ENCODE measurements around the gene CNGB1.

CNGB1 gene

GRCh38 chr16:57998486-57998885 is 27.6 kb upstream of the CNGB1 start:
- no peak for TF ChIP-seq MAX (IDR thresholded peaks at IDR 0.05)
- no peak for TF ChIP-seq YY1 (IDR thresholded peaks at IDR 0.05; ENCODE audit: low read depth)
- TF ChIP-seq NFIC (IDR thresholded peaks at IDR 0.05) = no peak
- TF ChIP-seq FOXM1 (IDR thresholded peaks at IDR 0.05; ENCODE audit: borderline replicate concordance, low read depth) = no peak
- TF ChIP-seq USF1 (IDR thresholded peaks at IDR 0.05) = no peak
- TF ChIP-seq TEAD4 (IDR thresholded peaks at IDR 0.05) = no peak
- no peak for TF ChIP-seq EGR1 (IDR thresholded peaks at IDR 0.05)
- TF ChIP-seq EP300 (IDR thresholded peaks at IDR 0.05; ENCODE audit: borderline replicate concordance) = no peak
- no peak for TF ChIP-seq RAD21 (IDR thresholded peaks at IDR 0.05; ENCODE audit: low read depth)

- no peak for TF ChIP-seq TCF12 (IDR thresholded peaks at IDR 0.05; ENCODE audit: low read depth)
- no peak for TF ChIP-seq RAD21 (IDR thresholded peaks at IDR 0.05; ENCODE audit: low read depth)
- no peak for TF ChIP-seq ZBTB7A (IDR thresholded peaks at IDR 0.05; ENCODE audit: low read depth)
- no peak for TF ChIP-seq NFIC (IDR thresholded peaks at IDR 0.05)
- TF ChIP-seq EP300 (IDR thresholded peaks at IDR 0.05; ENCODE audit: borderline replicate concordance) = no peak
- no peak for TF ChIP-seq TEAD4 (IDR thresholded peaks at IDR 0.05)
- no peak for TF ChIP-seq FOXM1 (IDR thresholded peaks at IDR 0.05; ENCODE audit: borderline replicate concordance, low read depth)
- no peak for TF ChIP-seq EGR1 (IDR thresholded peaks at IDR 0.05)
- TF ChIP-seq YY1 (IDR thresholded peaks at IDR 0.05; ENCODE audit: low read depth) = no peak
- TF ChIP-seq, protein P1, sequence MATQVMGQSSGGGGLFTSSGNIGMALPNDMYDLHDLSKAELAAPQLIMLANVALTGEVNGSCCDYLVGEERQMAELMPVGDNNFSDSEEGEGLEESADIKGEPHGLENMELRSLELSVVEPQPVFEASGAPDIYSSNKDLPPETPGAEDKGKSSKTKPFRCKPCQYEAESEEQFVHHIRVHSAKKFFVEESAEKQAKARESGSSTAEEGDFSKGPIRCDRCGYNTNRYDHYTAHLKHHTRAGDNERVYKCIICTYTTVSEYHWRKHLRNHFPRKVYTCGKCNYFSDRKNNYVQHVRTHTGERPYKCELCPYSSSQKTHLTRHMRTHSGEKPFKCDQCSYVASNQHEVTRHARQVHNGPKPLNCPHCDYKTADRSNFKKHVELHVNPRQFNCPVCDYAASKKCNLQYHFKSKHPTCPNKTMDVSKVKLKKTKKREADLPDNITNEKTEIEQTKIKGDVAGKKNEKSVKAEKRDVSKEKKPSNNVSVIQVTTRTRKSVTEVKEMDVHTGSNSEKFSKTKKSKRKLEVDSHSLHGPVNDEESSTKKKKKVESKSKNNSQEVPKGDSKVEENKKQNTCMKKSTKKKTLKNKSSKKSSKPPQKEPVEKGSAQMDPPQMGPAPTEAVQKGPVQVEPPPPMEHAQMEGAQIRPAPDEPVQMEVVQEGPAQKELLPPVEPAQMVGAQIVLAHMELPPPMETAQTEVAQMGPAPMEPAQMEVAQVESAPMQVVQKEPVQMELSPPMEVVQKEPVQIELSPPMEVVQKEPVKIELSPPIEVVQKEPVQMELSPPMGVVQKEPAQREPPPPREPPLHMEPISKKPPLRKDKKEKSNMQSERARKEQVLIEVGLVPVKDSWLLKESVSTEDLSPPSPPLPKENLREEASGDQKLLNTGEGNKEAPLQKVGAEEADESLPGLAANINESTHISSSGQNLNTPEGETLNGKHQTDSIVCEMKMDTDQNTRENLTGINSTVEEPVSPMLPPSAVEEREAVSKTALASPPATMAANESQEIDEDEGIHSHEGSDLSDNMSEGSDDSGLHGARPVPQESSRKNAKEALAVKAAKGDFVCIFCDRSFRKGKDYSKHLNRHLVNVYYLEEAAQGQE (IDR thresholded peaks at IDR 0.05; ENCODE audit: low read depth) = no peak
- TF ChIP-seq CREB1 (IDR thresholded peaks at IDR 0.05; ENCODE audit: low read depth) = no peak
- TF ChIP-seq USF1 (IDR thresholded peaks at IDR 0.05) = no peak
- no peak for TF ChIP-seq TAF1 (IDR thresholded peaks at IDR 0.05; ENCODE audit: low read depth)
- TF ChIP-seq CEBPB (IDR thresholded peaks at IDR 0.05) = no peak
These were observed 26.8 kb upstream of the CNGB1 start for GRCh38 chr16:57997528-57998265.

GRCh38 chr16:57997176-57997527 is 26.2 kb upstream of the CNGB1 start:
- TF ChIP-seq ZBTB7A (IDR thresholded peaks at IDR 0.05; ENCODE audit: low read depth) = no peak
- TF ChIP-seq CEBPB (IDR thresholded peaks at IDR 0.05) = no peak
- TF ChIP-seq CREB1 (IDR thresholded peaks at IDR 0.05; ENCODE audit: low read depth) = no peak
- TF ChIP-seq, protein P1 (IDR thresholded peaks at IDR 0.05; ENCODE audit: low read depth) = no peak

- no peak for TF ChIP-seq RAD21 (IDR thresholded peaks at IDR 0.05; ENCODE audit: low read depth)
These were observed 25.7 kb upstream of the CNGB1 start for GRCh38 chr16:57996406-57997175.

- TF ChIP-seq TCF12 (IDR thresholded peaks at IDR 0.05; ENCODE audit: low read depth) = no peak
- TF ChIP-seq, protein P1 (IDR thresholded peaks at IDR 0.05; ENCODE audit: low read depth) = no peak
- TF ChIP-seq MAX (IDR thresholded peaks at IDR 0.05) = no peak
- no peak for TF ChIP-seq RAD21 (IDR thresholded peaks at IDR 0.05; ENCODE audit: low read depth)
- TF ChIP-seq EP300 (IDR thresholded peaks at IDR 0.05; ENCODE audit: borderline replicate concordance) = no peak
- no peak for TF ChIP-seq TEAD4 (IDR thresholded peaks at IDR 0.05)
- no peak for TF ChIP-seq NFIC (IDR thresholded peaks at IDR 0.05)
- no peak for TF ChIP-seq CREB1 (IDR thresholded peaks at IDR 0.05; ENCODE audit: low read depth)
- no peak for TF ChIP-seq CEBPB (IDR thresholded peaks at IDR 0.05)
These were observed 24.9 kb upstream of the CNGB1 start for GRCh38 chr16:57995721-57996405.
